ENCODE data around the gene ANKRD33.
"Not testable (repeated sequence)": the region's sequence is repeated elsewhere in the genome, so short reads cannot be mapped to it uniquely, and the experiment has no call there.

ANKRD33 gene

DNA sequence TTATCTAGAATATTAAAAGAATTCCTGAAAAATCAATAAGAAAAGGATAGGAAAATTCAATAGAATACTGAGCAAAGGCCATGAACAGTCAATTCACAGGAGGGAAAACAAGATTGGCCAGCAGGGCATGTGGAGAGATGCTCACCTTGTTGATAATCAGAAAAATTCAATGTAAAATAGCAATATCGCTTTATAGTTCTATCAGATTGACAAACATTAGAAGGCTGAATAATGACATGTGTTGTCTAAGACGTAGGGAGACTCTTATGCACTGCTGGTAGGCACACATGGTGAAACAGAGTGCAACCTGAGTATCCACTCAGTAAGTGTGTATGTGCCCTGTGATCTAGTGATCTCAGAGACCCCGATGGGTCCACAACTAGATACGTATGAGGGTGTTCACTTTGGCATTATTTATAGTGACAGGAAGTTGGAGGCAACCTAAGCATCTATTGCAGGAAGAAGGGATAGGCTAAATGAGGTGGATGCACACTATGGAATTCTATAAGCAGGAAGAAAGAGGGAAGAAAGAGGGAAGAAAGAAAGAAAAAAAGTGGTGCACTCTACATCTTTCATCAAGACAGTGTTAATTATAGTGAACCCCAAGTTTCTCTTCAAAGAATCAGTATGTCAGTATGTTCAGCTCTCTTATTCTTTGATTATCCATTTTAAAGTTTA lies 3.8 kb upstream of the ANKRD33 start:
- no peak for DNase-seq

DNA sequence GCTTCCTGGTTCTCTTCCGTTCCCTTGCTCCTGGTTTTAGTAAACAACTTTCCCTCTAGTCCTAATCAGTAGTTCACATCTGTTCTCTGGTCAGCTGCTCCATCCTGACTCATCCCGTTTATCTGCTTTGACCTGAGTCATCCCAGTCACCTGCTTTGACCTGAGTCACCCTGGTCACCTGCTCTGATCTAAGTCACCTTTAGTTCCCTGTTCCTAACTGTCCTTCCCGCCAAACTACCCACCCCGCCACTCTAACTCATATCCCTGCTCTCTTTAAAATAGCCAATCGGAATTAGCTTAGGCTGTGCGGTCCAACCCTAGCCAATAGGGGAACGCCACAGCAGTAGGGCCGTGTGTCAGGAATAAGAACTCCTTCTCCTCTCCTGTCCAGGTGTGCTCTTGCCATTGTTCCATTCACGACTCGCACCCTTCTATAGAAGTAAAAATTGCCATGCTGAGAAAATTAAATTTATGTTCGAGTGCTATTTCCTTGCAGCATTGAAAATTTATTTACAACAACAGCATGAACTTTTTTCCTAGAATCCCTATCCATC lies 3.1 kb upstream of the ANKRD33 start:
- DNase-seq, result no peak

DNA sequence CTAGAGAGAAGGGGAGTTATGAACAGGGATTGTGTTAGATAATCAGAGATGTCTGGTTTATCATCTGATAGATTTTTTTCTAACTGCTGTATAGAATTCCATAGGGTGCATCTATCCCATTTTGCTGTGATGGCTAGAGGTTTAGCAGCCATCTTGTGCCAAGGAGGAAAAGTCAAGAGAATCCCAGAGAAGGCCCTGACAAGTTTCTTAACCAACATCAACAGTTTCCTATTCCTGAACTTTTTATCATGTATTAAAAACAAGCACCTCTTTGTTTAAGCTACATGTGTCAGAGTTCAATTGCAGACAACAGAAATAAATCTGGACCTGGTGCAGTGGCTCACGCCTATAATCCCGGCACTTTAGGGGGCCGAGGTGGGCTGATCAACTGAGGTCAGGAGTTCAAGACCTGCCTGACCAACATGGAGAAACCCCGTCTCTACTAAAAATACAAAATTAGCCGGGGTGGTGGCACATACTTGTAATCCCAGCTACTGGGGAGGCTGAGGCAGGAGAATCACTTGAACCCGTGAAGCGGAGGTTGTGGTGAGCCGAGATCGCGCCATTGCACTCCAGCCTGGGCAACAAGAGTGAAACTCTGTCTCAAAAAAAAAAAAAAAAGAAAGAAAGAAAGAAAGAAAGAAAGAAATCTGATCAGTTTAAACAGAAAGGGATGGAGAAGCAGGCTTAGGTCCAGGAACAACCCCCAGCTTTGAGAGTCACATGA lies 2.4 kb upstream of the ANKRD33 start:
- not testable (repeated sequence) for DNase-seq

DNA sequence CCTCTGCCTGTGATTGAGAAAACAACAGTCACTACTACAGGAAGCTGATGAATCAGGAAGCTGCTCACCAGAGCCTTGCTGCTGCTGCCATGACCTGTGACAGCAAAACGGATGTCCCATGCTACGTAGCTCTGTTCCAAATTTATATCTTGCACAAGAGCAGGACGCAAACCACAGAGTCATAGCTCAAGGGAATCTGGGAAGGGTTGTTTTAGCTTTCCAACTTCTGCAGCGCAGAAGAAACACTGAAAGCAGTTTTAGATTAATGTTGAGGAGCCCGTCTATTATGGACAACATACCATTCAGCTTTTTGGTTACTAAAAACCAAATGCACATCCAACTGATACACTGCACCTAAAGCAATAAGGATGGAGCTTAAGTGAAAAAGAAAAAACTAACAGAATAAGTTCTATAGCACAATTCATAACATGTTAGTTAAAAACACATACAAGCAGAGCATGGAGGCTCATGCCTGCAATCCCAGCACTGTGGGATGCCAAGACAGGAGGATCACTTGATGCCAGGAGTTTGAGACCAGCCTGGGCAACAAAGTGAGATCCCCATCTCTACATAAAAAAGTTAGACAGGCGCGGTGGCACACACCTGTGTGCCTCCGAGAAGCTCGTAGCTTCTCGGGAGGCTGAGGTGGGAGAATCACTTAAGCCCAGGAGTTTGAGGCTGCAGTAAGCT lies 1.7 kb upstream of the ANKRD33 start:
- no peak for DNase-seq

DNA sequence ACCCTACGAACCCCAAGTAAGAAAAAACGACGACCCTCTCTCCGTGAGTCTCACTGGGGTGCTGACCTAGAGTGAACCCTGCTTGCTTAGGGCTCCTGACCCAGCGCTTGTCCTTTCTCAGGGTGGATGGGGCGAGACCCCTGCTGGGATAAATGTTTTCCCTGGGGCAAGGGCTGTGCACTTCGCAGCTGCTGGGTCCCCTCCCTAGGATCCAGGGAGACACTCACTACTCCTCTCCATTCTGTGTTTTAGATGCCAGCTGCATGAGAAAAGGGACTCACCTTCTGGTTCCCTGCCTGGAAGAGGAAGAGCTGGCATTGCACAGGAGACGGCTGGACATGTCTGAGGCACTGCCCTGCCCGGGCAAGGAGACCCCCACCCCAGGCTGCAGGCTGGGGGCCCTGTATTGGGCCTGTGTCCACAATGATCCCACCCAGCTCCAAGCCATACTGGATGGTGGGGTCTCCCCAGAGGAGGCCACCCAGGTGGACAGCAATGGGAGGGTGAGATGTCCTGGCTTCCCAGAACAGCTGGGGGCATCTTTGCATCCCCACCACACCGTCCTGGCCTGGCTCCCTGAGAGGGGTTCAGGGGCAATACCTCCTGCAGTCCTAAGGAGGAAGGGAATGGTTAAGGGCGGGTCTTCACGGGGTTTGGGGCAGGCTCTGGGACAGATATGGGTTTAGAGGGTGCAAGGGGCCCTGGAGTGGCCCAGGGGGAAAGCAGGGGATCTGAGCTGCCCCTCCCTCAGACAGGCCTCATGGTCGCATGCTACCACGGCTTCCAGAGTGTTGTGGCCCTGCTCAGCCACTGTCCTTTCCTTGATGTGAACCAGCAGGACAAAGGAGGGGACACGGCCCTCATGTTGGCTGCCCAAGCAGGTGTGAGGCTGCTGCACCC lies 663 bp downstream of the ANKRD33 start:
- no peak for DNase-seq

DNA sequence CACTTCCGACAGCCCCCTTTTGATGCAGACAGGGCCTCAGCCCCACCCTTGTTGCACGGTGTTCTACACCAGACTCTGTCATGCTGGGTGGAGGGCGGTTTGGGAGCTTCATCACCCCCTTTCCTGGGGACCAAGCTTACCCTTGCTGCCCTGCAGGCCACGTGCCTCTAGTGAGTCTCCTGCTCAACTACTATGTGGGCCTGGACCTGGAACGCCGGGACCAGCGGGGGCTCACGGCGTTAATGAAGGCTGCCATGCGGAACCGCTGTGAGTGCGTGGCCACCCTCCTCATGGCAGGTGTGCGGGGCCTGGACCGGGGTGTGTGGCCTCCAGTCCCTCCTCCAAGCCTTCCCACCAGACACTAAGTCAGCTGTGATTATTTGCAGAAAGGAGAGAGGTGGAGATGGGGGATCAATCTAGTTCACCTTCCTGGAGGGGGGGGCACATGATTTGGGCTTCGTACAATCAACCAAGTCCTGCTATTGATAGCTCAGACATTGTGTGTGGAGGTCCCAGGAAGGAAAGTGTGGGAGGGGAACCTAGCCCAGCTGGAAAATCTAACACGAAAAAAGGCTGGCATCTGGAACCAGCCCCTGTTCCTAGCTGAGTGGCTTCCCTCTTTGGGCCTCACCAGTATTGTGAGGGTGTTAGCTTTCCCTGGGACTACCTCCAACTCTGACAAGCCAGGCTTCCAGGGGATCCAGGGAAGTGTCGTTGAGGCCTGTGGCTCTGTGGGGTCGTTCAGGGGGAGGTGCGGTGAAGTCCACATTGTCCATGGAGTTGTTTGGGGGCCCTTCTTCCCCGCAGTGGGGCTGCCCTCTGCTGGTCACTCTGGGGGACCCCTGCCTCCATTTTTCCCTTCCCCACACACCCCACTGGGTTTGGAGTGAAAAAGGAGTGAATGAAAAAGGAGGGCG lies 1.6 kb downstream of the ANKRD33 start:
- DNase-seq, result no peak

DNA sequence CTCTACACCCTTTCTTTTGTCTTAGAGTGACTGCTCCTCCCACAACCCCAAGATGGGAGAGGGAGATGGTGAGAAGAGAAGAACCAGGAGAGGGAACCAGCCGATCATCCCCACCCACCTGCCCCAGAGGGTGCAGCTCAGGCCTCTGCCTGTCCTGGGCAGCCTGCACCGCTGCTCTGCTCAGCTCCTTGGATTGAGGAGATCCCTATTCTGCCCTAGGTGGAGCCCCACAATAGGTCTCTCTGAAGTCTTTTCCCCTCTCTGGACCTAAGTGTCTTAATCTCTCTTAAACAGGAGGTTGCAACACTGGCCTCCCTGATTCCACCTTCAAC lies 2.2 kb downstream of the ANKRD33 start:
- no peak for DNase-seq

DNA sequence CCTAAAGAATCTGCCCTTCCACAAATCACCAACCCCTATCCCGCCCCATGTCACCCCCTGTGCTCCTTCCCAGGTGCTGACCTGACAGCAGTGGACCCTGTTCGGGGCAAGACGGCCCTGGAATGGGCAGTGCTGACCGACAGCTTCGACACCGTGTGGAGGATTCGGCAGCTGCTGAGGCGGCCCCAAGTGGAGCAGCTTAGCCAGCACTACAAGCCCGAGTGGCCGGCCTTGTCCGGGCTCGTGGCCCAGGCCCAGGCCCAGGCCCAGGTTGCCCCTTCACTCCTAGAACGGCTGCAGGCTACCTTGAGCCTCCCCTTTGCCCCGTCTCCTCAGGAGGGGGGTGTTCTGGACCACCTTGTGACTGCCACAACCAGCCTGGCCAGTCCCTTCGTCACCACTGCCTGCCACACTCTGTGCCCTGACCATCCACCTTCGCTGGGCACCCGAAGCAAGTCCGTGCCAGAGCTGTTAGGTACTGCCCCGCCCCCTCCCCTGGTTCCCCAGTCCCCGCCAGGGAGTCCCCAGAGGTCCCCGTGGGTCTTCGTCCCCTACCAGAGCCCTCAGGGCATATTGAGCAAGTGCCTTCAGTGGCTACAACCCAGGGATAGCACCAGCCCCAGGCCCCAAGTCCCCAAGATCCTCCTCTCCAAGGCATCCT lies 2.7 kb downstream of the ANKRD33 start:
- no peak for DNase-seq

DNA sequence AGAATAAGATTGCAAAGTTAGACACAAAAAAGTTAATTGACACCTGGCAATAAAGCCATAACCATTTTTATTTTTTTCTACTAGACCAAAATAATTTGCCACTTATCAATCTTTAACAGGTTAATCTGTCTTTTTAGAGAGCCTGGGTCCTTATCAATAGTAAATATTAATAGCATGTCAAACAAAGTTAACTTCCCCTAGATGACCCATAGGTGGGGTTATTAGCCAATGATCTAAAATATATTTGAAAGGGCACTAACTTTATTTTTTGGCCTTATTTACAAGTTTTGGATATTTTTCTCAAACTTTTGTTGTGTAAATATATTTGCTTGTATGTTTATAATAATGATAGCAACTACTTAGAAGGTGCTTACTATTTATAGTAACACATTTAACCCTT lies 3.9 kb downstream of the ANKRD33 start:
- no peak for DNase-seq

DNA sequence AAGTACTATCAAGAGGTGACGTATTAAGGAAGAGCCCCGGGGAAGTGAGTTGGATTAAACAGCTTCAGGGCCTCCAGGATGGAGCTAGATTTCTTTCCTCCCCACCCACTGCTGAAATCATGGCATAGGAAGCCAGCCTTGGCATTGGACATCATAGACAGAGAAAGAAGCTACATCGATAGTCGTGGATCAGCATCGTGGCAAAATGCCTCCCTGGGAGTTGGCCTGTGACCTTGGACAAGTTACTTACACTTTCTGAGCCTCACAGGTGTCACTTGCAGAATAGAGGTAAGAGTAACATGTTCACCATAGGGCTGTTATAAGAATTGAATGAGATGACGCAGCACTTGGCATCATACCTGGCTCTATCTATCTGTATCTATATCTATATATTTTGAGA lies 5.9 kb downstream of the ANKRD33 start:
- DNase-seq, result no peak

DNA sequence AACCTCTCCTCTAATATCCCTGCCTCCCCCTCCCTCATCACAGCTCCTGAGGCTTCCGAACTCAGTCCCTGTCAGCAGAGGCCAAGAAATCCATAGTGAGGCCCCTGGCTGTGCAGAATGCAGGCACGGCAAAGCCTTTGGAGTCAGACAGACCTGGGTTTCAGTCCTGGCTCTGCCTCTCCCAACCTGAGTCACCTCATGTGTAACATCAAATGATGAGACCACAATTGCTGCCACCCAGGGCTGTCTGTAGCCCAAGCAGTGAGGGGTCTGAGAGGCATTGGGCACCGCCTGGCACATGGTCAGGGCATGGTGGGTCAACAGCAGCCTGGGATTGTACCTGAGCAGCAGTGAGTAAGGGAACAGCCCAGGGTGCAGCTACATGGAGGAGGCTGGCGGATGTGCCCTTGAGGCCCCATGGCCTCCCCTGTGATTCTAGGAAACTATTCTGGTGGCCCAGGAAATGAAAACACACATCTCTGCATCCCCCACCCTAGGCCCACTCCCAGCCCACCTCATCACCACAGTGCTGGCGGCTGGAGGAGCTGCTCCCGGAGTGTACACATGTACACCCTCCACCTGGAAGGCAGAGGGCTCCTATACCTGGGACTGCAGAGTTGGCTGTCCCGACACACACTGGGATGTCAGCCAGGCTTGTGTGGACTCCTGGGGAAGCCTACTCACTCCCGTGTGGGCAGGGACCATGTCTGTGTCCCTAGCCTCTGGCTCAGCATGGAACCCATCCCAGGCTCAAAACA lies 7.7 kb downstream of the ANKRD33 start:
- DNase-seq, result no peak

DNA sequence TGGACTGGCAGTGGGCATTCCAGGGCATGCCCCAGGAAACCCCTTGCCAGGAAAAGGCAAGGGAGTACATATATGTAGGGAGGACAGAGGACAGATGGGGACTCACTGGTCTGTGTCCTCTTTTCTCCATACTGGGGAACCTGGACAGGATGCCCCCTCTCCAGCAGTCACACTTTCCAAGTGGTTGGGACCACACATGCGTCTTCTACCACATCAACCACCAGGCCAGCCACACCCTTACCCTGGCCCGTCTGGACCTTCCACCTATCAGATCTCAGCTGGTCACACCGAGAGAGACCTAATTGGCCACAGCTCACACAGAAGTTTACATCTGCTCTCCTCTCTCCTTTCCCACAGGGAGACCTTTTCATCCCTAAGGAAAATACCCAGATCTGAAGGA lies 8.3 kb downstream of the ANKRD33 start:
- no peak for DNase-seq

DNA sequence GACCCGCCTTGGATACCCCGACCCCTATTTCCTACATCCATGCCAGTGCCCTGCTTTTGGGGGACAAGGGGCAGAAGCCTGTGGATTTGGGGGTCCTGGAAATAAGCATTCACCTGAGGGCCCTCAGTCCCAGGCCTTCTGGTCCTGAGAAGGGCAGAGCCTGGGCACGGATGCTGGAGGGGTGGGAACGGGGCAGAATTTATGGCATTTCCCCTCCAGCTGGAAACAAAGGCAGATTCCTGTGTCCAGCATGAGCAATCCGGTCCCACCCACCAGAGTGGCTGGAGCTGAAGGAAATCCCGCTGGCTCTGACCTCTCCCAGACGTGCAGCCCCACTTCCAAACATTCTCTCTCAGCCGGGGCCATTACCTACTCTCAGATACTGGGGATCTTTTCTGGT lies 9.3 kb downstream of the ANKRD33 start:
- no peak for DNase-seq

DNA sequence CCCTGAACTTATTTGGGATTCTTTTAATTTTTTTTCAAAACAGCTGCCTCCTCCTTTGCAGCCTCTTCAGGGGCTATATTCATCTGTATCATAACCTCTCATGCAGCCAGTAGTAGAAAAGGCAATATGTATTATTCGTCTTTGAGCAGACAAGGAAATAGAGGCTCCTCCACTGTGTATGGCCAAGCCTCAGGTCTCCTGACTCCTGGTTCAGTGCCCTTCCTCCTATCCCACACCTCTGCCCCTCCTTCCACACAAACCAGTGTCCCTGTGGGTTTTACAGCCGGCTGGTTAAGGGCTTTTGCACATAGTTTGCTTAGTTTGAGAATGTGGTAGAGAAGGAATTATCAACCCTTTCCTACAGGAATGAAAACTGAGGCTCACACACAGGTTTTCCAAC lies 10.6 kb downstream of the ANKRD33 start:
- DNase-seq, result no peak

DNA sequence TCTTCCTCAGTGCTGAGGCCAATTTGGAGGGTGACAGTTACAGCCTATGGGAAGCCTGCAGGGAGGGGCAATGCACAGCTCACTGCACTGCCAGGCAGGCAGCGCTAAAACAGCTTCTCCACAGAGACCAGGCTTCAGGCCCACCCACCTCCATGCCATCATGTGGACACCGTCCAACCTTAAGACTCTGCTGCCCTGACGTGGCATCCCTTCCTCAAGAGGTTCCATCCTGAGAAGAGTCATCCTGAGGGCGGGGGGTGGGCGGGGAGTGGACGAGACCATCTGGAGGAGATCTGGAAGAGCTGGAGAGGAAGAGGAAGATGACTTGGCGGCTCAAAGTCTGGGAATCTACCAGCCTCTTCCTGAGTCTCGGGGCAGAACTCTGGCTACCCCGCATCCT lies 11.0 kb downstream of the ANKRD33 start:
- no peak for DNase-seq

DNA sequence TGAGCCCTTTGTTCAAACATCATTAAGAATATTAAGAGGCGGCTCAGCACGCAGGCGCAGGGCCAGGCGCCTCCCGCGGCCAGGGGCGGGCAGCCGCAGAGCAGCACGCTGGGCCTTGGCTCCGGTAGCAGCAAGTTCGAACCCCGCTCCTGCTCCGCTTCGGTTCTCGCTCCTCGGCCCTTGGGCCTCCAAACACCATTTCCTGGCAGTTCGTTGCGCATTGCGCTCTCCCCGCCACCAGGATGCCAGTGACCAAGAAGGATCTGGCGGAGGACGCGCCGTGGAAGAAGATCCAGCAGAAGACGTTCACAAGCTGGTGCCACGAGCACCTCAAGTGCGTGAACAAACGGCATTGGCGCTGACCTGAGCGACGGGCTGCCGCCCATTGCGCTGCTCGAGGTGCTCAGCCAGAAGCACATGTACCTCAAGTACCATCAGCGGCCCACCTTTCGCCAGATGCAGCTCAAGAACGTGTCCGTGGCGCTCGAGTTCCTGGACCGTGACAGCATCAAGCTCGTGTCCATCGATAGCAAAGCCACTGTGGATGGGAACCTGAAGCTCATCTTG lies 12.5 kb downstream of the ANKRD33 start:
- DNase-seq, result no peak

DNA sequence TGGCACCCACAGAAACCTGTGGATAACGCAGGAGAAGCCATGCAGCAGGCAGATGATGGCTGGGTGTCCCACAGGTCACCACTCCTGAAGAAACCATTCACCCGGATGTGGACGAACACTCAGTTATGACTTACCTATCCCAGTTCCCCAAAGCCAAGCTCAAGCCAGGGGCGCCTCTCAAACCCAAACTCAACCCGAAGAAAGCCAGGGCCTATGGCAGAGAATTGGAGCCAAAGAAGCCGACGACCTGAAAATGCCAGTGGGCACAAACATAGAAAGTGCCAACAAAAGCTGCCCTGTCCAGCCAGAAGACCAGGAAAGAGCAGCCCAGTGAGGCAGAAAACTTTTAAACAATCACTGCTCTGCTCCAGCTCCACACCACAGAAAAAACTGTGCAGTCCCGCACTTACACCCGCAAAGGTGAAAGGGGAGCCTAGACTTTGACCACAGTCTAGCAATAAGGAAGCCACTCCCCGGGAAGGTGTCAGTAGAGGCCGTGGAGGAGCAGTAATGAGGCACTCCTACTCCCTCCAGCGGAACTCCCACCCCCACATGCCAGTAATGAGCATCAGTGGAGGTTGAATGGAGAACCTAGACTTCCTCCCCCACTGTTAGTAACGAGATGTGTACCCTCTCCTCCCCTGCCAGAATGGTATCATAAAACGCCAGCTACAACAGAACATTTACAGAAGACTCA lies 13.4 kb downstream of the ANKRD33 start:
- DNase-seq, result no peak

DNA sequence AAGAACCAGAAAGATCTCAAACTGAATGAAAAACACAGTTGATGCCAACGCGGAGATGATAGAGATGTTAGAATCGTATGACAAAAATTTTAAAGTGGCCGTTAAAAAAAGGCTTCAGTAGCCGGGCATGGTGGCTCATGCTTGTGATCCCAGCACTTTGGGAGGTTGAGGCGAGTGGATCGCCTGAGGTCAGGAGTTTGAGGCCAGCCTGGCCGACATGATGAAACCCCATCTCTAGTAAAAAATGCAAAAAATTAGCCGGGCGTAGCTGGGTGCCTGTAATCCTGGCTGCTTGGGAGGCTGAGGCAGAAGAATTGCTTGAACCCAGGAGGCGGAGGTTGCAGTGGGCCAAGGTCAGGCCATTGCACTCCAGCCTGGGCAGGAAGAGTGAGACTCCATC lies 14.0 kb downstream of the ANKRD33 start:
- no peak for DNase-seq

DNA sequence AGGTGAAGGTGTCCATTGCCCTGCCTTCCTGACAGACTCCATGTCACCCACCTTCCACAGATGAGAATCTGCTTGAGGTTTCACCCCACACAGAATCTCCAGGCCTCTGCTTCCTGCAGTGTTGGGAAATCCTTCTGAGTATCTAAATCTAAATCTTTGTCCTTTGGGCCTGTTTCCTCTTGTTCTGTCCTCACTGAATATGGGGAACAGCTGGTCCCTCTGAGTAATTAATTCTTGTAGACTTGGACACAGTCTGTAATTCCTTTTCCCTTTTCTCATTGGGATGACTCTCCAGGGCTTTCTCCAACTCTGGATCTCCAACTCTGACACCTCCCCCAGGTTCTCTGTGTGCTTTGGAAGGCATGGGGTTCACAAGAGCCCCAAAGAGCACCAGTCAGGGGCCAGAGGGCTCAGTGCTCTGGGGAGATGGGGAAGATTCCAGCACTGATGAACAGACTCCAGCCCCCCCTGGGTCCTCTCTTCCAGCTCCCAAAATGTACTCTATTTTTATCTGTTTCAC lies 17.1 kb downstream of the ANKRD33 start:
- DNase-seq, result no peak

Measured in DMS153 (cell line).